AG10803 (cell line): ENCODE measurements around the gene OR10A4.

Experiments
- DNase-seq: peaks from one replicate; pipeline ENCODE4 v3.0.0; 2010; ENCODE audit warnings: low read depth
- H3K4me3 ChIP-seq: 2 replicates; pipeline ENCODE4 v1.5.1; 2011; ENCODE audit warnings: mild to moderate bottlenecking, low read length, control low read depth
- TF ChIP-seq, protein P1 (sequence below): conservative IDR thresholded peaks from 2 replicates; pipeline ENCODE4 v1.5.1; 2011; ENCODE audit warnings: mild to moderate bottlenecking, low read length, control low read depth, inconsistent platforms

Gene OR10A4

DNA sequence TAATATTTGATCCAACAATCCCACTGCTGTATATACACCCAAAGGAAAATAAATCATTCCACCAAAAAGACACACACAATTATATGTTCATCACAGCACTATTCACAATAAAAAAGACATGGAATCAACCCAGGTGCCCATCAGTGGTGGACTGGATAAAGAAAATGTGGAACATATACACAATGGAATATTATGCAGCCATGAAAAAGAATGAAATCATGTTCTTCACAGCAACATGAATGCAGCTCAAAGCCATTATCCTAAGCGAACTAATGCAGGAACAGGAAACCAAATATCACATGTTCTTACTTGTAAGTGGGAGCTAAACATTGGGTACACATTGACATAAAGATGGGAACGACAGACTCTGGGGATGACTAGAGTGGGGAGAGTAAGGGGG, 43.3 kb downstream of the OR10A4 start:
- DNase-seq = no peak
- TF ChIP-seq, protein P1, sequence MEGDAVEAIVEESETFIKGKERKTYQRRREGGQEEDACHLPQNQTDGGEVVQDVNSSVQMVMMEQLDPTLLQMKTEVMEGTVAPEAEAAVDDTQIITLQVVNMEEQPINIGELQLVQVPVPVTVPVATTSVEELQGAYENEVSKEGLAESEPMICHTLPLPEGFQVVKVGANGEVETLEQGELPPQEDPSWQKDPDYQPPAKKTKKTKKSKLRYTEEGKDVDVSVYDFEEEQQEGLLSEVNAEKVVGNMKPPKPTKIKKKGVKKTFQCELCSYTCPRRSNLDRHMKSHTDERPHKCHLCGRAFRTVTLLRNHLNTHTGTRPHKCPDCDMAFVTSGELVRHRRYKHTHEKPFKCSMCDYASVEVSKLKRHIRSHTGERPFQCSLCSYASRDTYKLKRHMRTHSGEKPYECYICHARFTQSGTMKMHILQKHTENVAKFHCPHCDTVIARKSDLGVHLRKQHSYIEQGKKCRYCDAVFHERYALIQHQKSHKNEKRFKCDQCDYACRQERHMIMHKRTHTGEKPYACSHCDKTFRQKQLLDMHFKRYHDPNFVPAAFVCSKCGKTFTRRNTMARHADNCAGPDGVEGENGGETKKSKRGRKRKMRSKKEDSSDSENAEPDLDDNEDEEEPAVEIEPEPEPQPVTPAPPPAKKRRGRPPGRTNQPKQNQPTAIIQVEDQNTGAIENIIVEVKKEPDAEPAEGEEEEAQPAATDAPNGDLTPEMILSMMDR = no peak
- H3K4me3 ChIP-seq = no peak overlapping the region

DNA sequence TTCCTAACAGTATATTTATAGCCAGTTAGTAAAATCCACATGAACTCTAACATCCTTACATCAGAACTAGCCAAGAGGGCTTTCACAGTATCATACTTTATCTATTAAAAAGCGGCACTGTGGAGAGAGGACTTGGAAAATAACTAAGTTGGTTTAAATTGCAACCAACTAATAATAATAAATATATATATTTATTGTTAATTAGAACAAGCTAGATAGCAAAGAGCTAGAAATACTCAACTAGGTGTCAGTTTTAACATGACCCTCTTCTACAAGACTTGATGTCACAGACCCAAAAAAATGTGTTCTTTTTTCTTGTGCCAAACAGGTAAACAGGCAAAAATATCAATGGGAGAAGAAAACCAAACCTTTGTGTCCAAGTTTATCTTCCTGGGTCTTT, 44.3 kb downstream of the OR10A4 start, which contains the start of gene OR2D3:
OR2D3 (plus strand) TSS at position 301 of the 400 bp plus-strand sequence; CDS start at position 301, 0 bp downstream.
- no peak within 1 kb of the TSS for H3K4me3 ChIP-seq
- no peak for DNase-seq
- TF ChIP-seq, protein P1 = no peak

DNA sequence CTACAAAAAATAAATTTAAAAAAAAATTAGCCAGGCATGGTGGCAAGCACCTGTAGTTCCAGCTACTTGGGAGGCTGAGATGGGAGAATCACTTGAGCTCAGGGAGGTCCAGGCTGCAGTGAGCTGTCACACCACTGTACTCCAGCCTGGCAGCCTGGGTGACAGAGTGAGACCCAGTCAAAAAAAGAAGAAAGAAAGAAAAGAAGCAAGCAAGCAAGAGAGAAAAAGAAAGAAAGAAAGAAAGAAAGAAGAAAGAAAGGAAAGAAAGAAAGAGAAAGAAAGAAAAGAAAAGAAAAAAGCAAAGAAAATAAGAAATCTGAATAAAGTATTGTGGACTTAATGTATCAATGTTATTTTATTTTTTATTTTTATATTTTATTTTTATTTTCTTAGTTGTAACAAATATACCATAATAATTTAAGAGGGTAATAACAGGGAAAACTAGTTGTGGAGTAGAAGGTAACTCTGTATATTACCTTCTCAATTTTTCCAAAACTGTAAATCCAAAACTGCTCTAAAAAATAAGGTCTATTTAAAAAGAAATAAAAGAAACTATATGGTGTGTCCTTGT, 48.7 kb downstream of the OR10A4 start:
- no peak overlapping the region for H3K4me3 ChIP-seq
- no peak for DNase-seq

DNA sequence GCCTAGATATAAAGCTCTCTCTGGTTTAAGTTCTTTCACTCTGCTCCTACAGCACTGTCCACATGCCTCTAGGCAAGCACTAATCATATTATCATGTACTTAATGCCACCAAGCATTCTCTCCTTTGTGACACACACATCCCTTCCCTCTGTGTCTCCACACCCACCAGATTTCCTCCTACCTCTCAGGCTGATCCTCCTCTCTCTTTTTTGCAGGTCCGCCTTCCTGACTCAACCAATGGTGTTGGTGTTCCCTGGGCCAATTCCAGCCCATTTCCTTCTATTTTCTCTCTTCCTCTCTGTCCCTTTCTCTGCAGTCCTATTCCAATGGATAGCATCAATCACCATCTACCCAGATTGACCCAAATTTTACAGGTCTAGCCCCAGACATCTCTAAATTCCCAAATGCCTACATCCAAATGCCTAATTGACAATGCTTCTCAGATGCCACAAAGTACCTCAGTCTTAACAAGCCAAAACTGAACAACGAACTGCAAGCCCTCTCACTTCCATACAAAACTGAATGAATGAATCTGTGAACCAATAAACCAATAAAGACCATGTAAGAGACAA, 49.3 kb downstream of the OR10A4 start:
- DNase-seq = peak; percentile 8
- TF ChIP-seq, protein P1 = no peak
- H3K4me3 ChIP-seq = peak overlapping the region; percentile 93

More for the DNA sequence above, 48.7 kb downstream of the OR10A4 start:
- TF ChIP-seq, protein P1 = no peak

DNA sequence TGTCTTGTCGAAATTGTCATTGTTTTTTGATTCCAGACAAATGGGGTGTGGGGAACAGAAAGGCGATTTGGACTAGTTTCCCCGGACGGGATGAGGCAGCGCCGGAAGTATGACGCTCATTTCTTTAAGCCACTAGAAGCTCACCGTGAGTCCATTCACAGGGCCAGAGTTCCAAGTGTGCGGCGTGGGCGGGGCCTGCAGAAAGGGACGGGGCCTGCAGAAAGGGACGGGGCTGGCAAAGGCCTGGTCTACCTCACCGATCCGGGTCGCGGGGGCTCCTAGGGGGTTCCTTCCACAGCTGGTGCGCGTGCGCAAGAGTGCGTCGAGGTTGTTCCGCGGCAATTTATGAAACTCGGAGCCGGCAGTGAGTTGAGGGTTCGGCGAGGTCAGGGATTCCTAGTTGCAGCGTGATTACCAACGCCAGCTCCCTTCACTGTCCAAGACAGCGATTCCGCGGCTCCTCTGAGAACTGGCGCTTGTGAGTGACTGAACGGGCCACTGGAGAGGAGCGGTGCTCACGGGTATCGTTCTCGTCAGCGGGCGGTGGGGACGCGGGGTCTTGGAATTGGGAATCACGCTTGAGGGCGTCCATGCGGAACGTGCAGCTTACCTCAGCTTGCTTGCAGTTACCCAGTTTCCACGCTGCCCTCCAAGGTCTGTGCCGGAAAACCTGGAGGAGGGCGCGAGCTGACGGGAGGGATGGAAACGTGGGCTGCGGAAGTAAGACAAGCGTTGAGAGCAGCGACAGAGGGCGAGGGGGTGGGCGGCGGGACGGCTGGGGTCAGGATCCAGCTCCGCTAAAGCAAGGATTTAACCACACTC, 50.0 kb downstream of the OR10A4 start, which contains the start of gene ZNF215:
ZNF215 (plus strand) TSS at position 219 of the 822 bp plus-strand sequence. CDS start 5,847 bp downstream, outside the sequence.
- peak within 1 kb of the TSS; percentile 93 for H3K4me3 ChIP-seq
- TF ChIP-seq, protein P1 = no peak
- DNase-seq = peak; percentile 80

DNA sequence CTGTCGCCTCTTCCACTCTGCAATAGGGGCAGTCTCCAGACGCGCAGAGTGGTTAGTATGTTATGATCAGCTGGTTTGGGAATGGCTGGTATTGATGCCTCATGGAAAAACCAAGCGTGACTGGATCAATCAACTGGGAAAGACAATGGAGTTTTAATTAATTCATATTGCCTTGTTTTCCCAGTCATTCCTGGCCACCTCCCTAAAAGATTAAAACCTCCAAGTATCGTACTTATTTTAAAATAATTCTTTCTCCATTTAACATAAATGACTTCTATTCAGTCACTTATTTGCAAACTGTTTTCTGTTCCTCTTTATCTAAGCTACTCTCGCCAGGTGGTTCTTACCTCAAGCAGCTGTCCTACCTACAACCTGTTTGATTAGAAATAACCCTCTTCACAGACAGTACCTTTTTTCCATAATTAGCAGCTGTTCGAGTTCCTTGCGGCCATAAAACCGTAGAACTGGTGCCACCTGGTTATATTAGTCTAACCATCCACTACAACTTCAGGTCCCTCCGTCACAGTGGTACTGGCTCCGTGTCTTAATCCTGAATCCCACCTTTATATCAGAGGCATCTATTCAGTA, 50.7 kb downstream of the OR10A4 start:
- DNase-seq = no peak
- H3K4me3 ChIP-seq = peak overlapping the region; percentile 93

More for the DNA sequence above, 50.7 kb downstream of the OR10A4 start:
- TF ChIP-seq, protein P1 = no peak
